ENCODE results near the gene CD207. TPM values are rescaled to one million over a fixed set of nuclear protein-coding genes. Genes with fewer than 3 reads are reported as not detected.

The CD207 gene
- total and polyA plus RNA-seq, 2 experiments from 2014 or later, result not detected

DNA sequence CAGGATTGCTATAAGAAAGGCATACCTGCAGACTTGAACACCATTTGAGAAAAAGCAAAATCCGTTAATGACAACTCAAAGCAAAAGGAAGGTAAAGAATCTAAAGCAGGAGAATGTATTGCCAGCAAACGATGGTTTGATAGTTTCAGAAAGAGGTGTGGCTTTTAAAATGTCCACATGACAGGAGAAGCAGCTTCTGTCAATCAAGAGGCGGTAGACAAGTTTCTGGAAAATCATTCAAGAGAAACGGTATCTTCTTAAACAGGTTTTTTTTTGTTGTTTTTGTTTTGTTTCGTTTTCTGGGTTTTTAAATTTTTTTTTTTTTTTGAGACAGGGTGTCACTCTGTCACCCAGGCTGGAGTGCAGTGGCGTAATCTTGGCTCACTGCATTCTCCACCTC lies 29.0 kb downstream of the CD207 start (continued):
- no peak for TF ChIP-seq JUNB (IDR thresholded peaks at IDR 0.05; ENCODE audit: unreplicated experiment)

DNA sequence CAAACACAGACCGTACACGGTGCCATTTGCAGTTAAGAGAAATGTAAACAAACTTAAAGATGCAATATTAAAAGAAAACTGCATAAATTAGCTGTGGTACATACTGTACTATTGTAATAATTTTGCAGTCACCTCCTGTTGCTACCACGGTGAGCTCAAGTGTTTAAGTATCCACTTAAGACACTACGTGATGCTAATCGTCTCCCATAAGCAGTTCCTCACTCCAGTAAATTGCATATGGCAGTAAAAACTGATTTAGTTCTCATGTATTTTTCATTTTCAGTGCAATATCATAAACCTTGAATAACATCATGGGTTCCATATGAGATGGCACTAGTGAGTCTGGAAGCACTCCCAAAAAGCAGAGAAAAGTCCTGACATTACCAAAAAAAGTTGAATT lies 29.6 kb downstream of the CD207 start:
- no peak overlapping the region for H3K27ac ChIP-seq (ENCODE audit: low read depth)
- no peaks in the 10 kb centered on the region for H3K9me2 ChIP-seq (ENCODE audit: insufficient read depth)
- no peaks in the 10 kb centered on the region for H4K20me1 ChIP-seq (replicated peaks; ENCODE audit: insufficient read depth)
- no peak overlapping the region for H2AFZ ChIP-seq
- no peaks in the 10 kb centered on the region for H3K36me3 Mint-ChIP-seq (ENCODE audit: low read depth)
- H3K4me1 ChIP-seq (ENCODE audit: insufficient read depth), result no peaks in the 10 kb centered on the region
- no peaks in the 10 kb centered on the region for H3K4me1 Mint-ChIP-seq
- ATAC-seq (no peak), DNase-seq (ENCODE audit: low spot score) (no peak)
- no peak overlapping the region for H3K4me2 ChIP-seq
- peaks cover 7% of the 10 kb centered on the region; the same call in 1 of the 2 replicates for H3K27me3 ChIP-seq (ENCODE audit: insufficient read depth)
- peaks cover 13% of the 10 kb centered on the region for H3K27me3 Mint-ChIP-seq (ENCODE audit: insufficient read depth, low read depth, poor library complexity)
- no peak overlapping the region for H3K27ac Mint-ChIP-seq
- H3F3A ChIP-seq (replicated peaks; ENCODE audit: low read depth), result no peaks in the 10 kb centered on the region
- H3K4me3 ChIP-seq, result no peak overlapping the region
- H3K36me3 ChIP-seq (ENCODE audit: insufficient read depth), result no peaks in the 10 kb centered on the region
- no peak overlapping the region for H3K4me3 Mint-ChIP-seq
- TF ChIP-seq ZNF114 (CRISPR knock-in tag; IDR thresholded peaks at IDR 0.05), result no peak
- no peak for TF ChIP-seq REST (IDR thresholded peaks at IDR 0.05; ENCODE audit: unreplicated experiment)
- TF ChIP-seq CTCF (conservative IDR thresholded peaks at IDR 0.05; ENCODE audit: low read depth in 2 of 2), result no peak
- TF ChIP-seq EZH2phosphoT487 (IDR thresholded peaks at IDR 0.05; ENCODE audit: unreplicated experiment), result no peak
- TF ChIP-seq POLR2AphosphoS5 (IDR thresholded peaks at IDR 0.05; ENCODE audit: low read depth), result no peak
- TF ChIP-seq STAT1 (IDR thresholded peaks at IDR 0.05; ENCODE audit: unreplicated experiment), result no peak
- no peak for TF ChIP-seq ZNF331 (CRISPR knock-in tag; IDR thresholded peaks at IDR 0.05; ENCODE audit: low read depth)
- no peak for TF ChIP-seq ZNF462 (CRISPR knock-in tag; IDR thresholded peaks at IDR 0.05)
- no peak for TF ChIP-seq ETS1 (IDR thresholded peaks at IDR 0.05)
- no peaks in the 10 kb centered on the region for H3K79me2 ChIP-seq (replicated peaks; ENCODE audit: insufficient read depth)
- no peaks in the 10 kb centered on the region for H3K9me3 Mint-ChIP-seq
